GM18907 (cell line): ENCODE results near the gene ZNF77.
"Not testable (repeated sequence)": the region's sequence is repeated elsewhere in the genome, so short reads cannot be mapped to it uniquely, and the experiment has no call there.

Source experiments
- ATAC-seq: cut with Tn5 transposase; IDR thresholded peaks from one replicate; pipeline ENCODE4 v1.9.1; 2021; ENCODE audit warnings: mild to moderate bottlenecking, moderate library complexity; ENCODE audit not compliant: unreplicated experiment

ZNF77 gene

DNA sequence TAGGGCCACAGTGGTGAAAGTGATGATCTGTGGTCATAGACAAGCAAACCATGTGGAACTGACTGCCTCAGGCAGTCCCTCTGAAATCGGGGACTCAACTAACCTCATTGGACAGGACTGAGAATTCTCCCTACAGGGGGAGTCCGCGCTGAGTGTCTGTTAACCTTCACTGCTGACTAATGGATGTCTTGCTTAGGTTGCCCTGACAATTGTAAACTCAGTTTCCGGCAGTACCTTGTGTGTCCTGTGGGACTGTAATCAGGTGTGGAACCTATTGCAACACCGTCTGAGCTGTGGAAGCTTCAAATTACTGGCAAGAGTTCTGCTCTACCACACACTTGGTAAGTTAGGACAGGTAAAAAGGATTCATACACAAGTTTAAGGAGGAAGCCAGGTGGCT lies 21.8 kb downstream of the ZNF77 start:
- no peak for ATAC-seq

DNA sequence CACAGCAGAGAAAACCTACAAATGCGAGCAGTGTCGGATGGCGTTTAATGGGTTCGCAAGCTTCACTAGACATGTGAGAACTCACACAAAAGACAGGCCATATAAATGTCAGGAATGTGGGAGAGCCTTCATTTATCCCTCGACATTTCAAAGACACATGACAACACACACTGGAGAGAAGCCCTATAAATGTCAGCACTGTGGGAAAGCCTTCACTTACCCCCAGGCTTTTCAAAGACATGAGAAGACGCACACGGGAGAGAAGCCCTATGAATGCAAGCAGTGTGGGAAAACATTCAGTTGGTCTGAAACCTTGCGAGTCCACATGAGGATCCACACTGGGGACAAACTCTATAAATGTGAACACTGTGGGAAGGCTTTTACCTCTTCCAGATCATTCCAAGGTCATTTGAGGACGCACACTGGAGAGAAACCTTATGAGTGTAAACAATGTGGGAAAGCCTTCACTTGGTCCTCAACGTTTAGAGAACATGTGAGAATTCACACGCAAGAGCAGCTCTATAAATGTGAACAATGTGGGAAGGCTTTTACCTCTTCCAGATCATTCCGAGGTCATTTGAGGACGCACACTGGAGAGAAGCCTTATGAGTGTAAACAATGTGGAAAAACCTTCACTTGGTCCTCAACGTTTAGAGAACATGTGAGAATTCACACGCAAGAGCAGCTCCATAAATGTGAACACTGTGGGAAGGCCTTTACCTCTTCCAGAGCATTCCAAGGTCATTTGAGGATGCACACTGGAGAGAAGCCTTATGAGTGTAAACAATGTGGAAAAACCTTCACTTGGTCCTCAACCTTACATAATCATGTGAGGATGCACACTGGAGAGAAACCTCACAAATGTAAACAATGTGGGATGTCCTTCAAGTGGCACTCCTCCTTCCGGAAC lies 27.2 kb downstream of the ZNF77 start:
- no peak for ATAC-seq

DNA sequence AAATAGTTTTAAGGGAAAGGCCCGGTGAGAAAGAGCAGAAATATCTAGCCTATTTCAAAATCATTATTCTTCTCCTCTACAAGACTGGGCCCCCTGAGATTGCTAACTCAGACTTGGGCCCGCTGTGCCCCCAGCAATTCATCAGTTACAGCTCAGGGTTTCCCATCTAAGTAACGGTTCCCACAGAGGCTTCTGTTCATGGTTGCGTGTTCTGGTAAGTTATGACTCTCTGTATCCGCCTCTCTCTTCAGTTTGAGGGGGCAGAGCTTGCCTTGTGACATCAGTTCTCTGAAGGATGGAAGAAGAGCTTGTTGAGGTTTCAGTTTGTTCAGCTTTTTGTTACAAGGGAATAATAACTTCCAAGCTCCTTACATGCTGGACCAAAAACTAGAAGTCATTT lies 32.5 kb downstream of the ZNF77 start:
- ATAC-seq: no peak

DNA sequence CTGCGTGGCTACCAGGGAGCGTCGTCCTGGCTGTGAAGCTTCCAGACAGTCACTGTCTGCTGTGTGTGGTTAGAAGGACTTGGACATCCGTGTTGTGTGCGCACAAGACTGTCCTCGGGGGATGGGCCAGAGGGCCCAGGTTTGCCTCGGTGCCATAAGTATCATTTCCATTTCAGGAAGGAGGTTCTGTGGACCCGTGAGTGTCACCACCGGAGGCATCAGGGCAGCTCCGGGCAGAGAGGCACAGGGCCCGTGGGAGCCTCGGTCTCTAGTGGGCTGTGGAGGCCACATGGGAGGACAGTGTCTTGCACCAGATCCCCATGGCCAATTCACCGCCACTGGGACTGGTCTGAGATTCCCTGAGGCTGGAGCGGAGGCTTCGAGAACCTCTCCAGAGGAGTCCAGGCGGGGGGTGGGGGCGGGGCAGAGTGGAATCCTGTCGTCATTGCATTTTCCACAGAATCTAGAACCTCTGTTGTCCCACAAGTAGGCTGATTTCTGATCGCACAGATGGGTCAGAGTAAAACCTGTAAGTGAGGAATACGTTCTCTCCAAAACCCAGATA lies 38.1 kb downstream of the ZNF77 start:
- no peak for ATAC-seq

DNA sequence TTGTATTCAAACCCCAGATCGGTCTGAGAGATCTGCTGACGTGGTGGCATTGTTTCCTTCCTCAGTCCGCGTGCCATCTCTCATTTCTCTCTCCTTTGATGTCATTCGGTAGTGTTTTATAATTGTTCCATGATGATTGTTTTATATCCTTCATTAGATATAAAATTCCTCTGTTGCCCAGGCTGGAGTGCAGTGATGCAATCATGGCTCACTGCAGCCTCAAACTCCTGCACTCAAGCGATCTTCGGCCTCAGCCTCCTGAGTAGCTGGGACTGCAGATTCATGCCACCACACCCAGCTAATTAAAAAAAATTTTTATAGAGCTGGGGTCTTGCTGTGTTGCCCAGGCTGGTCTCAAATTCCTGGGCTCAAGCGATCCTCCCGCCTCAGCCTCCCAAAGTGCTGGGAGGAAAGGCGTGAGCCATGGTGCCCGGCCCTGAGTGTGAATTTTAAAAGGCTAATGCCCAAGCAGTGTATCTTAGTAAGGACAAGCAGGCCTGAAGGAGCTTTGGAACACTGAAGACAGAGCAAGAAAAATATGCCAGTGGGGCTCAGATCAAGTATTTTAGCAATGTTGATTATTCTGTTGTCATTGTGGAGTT lies 38.8 kb downstream of the ZNF77 start:
- ATAC-seq: no peak

DNA sequence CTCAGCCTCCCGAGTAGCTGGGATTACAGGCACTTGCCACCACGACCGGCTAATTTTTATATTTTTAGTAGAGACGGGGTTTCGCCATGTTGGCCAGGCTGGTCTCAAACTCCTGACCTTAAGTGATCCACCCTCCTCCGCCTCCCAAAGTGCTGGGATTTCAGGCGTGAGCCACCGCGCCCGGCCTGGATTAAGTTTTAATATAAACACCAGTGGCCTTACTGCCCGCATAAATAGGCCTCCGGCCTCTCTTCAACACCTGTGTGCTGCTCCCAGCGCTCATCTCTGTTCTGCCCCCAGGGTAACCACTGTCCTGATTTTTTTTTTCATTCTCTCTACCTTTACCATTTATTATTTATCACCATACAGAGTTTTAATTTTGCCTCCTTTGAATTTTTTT lies 41.4 kb downstream of the ZNF77 start:
- not testable (repeated sequence) for ATAC-seq

DNA sequence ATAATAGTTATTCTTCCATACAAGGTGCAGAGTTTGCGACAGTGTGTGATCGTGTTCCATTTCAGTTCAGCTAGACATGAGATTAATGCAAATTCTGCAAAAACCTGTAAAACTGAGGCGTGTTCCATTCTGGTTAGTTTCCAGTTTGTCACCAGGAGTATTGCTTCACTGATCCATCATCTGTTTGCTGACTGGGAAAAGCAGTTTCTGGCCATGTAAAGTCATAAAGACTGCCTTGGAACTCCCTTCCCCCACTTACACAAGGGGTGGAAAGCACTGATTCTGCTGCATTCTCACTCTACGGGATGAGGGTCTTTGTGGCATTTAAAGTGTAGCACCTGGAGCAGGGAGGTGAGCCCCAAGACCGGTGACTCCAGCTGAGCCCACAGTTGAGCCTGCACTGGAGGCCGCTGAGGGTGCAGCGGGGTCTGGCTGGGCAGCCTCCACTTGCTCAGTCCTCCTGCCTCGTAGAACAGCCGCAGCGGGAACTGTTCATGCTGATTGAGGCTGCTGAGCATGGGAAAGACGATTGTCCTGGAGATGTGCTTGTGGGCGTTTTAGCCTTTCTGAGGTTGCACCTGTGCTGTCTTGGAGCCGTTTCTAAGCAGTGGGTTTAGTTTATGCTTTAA lies 42.1 kb downstream of the ZNF77 start:
- ATAC-seq: no peak

DNA sequence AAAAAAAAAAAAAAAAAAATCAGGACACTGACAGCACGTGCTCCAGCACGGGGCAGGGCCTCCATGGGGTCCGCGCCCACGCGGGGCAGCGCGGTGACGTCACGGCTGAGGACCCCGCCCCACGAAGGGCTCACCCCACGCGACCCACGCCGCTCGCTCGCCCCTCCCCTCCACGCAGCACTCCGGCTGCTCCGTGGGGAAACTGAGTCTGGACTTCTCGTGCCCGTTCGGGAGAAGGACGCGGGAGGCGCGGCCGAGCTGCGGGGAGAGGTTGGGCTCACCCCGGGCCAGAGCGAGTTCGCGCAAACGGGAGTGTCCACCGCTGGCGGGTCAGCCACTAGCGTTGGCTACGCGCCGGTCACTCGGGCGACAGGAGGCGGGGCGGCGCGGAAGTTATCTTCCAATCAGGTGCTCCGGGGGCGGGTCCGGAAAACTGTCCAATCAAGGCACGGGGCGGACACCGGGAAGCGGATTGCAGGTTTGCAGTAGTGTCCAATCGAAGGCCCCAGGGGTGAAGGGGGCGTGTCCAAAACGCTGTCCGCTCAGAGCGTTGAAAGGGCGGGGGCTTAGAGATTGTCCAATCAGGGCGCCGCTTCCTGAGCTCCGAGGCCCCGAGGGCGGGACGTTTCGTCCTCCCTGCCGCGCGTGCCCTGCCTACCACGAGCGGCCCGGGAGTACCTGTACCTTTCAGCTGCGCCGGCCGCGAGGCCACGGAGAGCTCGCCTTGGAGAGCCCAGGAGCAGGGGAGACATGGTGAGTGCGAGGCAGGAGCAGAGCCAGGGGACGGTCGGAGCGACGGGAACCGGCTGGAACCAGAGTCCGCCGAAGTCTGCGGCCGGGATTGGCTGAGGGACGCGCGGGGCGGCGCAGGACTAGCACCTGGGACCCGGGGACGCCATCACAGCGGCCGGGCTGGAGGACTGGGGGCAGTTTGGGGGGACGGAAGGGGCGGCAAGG lies 44.2 kb downstream of the ZNF77 start, which contains the start of gene ZNF57:
Gene ZNF57 (plus strand): TSS at position 633 of the 957 bp plus-strand sequence. CDS start 118 bp downstream, at position 751.
- peak; percentile 93 for ATAC-seq

DNA sequence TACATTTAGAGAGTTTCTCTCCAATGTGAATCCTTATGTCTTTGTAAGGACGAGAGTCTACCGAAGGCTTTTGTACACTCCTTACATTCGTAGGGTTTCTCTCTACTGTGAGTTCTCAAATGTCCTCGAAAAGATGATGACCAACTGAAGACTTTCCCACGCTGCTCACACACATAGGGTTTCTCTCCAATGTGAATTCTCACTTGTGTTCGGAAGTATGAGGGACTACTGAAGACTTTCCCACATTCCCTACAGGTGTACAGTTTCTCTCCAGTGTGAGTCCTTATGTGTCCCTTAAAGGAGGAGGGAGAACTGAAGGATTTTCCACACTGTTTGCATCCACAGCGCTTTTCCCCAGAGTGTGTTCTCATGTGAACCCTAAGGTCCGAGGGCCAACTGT lies 48.1 kb downstream of the ZNF77 start:
- ATAC-seq: no peak

DNA sequence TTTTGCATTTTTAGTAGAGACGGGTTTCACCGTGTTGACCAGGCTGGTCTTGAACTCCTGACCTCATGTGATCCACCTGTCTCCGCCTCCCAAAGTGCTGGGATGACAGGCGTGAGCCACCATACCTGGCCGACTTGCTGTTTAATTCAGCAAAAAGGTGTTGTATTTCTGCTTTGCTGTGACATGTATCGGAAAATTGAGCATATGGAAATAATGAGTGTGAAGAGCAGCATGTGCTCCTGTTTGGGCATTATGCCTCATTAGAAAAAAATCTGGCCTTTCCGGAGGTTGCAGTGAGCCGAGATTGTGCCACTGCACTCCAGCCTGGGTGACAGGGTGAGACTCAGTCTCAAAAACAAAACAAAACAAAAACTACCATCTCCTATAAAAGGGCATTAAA lies 54.2 kb downstream of the ZNF77 start:
- not testable (repeated sequence) for ATAC-seq

DNA sequence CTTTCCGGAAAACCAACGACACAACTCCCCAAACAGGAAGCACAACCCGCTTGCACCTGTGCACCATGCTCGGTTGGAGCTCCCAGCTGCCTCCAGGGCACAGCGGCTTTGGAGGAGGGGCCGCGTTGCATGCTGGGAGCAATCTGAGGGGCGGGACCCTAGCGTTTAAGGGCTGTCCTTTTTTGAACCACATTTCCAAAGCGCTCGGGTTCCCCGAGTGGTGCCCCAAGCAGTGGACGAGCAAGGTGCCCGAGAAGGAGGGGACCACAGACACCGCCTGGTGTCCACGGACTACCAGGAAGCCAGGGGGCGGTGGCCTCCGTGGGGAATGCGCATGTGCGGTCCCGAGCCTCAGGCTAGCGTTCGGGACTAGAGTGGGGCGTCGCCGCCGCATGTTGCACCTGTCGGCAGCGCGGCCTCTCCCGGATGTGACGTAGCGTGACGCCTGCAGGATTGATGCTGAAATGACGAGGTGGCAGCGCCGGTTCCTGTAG lies 56.0 kb downstream of the ZNF77 start:
- no peak for ATAC-seq

DNA sequence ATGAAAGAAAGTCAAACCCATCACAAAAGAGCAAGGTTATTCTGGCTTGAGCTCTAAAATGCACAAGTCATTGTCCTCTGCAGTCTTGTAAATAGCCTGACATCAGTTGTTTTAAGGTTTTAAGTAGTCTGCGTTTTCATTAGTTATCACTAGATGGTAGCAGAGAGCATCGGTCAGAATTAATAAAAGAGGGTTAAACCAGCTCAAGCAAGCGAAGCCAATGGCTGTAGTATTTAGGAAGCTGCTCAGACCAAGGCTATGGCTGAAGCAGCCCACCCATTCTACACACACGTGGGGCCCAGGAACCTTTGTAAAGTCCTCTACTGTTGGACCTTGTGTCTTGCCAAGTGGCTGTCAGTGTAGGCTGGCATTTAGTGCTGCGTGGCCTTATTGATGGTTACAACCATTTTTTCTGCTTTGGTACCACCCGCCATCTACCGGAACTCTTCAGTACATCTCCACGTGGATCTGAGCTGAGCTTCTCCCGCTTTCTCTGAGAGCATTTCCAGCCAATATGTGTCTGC lies 57.3 kb downstream of the ZNF77 start:
- ATAC-seq: no peak

DNA sequence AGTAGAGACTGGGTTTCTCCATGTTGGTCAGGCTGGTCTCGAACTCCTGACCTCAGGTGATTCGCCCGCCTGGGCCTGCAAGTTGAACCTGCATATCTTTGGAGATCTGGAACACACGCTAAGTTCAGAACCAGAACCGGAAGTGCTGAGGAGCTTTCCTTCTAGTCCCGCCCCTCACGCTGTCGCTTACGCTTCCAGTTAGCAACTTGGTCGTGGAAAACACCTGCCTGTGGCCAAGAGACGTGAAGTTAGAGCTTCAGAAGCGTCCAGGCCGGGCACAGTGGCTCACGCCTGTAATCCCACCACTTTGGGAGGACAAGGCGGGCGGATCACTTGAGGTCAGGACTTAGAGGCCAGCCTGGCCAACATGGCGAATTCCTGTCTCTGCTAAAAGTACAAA lies 59.0 kb downstream of the ZNF77 start:
- no peak for ATAC-seq

DNA sequence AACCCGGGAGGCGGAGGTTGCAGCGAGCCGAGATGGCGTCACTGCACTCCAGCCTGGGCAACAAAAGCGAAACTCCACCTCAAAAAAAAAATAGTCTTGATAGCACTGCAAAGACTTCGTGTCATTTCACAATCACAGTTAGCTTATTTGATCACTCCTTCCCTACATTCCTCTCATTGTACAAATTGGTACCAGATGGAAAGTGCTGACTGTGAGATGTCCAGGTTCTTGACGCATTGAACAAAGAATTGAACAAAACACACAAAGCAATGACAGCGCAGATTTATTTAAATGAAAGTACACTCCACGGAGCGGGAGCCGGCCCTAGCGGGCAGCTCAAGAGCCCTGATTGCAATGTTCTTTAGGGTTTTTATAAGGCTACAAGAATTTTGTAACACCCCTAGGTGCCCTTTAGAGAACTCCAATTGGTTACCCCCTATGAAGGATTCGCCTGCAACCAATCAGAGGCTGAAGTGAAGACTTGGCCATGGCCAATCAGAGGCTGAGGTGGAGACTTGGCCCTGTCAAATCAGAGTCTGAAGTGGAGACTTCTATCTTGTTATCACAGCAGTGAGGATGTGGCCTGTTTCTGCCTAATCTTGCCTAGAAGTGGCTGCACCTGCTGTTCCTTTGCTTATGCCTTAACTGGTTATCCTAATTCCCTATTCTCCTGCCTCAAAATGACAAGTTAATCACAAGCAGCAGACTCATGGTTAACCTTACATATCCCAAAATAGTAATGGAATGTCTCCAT lies 60.9 kb downstream of the ZNF77 start:
- no peak for ATAC-seq
